HG02852 (cell line): ENCODE measurements around the gene SPRR2B.
"Not testable (repeated sequence)": the region's sequence is repeated elsewhere in the genome, so short reads cannot be mapped to it uniquely, and the experiment has no call there.

Source experiments
- ATAC-seq: cut with Tn5 transposase; IDR thresholded peaks from one replicate; pipeline ENCODE4 v1.9.1; 2021; ENCODE audit warnings: mild to moderate bottlenecking, moderate library complexity; ENCODE audit not compliant: unreplicated experiment

SPRR2B gene

GRCh38 chr1:153035211-153035610 is 36.2 kb downstream of the SPRR2B start:
- ATAC-seq: no peak

- no peak for ATAC-seq
Observed at GRCh38 chr1:153032677-153033308, 38.6 kb downstream of the SPRR2B start.

- ATAC-seq: no peak
Observed at GRCh38 chr1:153032073-153032472, 39.3 kb downstream of the SPRR2B start.

GRCh38 chr1:153030895-153031294 is 40.5 kb downstream of the SPRR2B start, which contains the start of gene SPRR1B:
Gene SPRR1B, plus strand, starts transcription at chr1:153031203. Its CDS starts 1,143 bp downstream, at chr1:153032346.
- ATAC-seq: no peak

- no peak for ATAC-seq
Observed at GRCh38 chr1:153028766-153029165, 42.6 kb downstream of the SPRR2B start.

- no peak for ATAC-seq
Observed at GRCh38 chr1:153025797-153026196, 45.6 kb downstream of the SPRR2B start.

GRCh38 chr1:153024413-153024812 is 47.0 kb downstream of the SPRR2B start:
- no peak for ATAC-seq

GRCh38 chr1:153023109-153023508 is 48.3 kb downstream of the SPRR2B start:
- no peak for ATAC-seq

GRCh38 chr1:153022340-153022739 is 49.1 kb downstream of the SPRR2B start:
- ATAC-seq: not testable (repeated sequence)

GRCh38 chr1:153021829-153022228 is 49.6 kb downstream of the SPRR2B start:
- not testable (repeated sequence) for ATAC-seq
